HG02943 (cell line): ENCODE results near the gene CLMN.
"Not testable (repeated sequence)": the region's sequence is repeated elsewhere in the genome, so short reads cannot be mapped to it uniquely, and the experiment has no call there.

Experiments
- ATAC-seq: cut with Tn5 transposase; IDR thresholded peaks from one replicate; pipeline ENCODE4 v1.9.1; 2021; ENCODE audit warnings: mild to moderate bottlenecking, low read depth, moderate library complexity; ENCODE audit not compliant: unreplicated experiment

The CLMN gene

DNA sequence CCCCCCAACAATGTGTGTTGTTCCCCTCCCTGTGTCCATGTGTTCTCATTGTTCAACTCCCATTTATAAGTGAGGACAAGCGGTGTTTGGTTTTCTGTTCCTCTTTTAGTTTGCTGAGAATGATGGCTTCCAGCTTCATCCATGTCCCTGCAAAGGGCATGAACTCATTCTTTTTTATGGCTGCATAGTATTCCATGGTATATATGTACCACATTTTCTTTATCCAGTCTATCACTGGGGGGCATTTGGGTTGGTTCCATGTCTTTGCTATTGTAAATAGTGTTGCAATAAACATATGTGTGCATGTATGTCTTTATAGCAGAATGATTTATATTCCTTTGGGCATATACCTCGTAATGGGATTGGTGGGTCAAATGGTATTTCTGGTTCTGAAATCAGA, 118.0 kb downstream of the CLMN start:
- ATAC-seq: not testable (repeated sequence)

DNA sequence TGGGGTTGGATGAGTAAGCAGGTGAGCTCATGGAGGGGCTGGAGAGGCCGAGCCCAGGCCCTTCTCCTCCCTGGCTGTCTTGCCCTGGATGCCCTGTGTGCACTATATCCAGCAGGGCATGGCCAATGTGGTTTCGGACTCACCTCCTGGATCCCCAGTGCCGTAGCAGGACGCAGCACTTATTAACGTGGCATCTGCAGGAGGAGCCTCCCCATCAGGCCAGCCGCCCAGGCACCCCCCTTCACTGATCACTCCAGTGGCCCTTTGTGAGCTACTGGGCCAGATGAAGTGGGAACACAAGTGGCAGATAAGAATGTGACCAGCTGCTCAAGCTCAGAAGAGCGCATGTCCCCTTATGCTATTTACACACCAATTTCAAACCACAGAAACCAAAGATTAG, 119.3 kb downstream of the CLMN start:
- ATAC-seq: no peak

DNA sequence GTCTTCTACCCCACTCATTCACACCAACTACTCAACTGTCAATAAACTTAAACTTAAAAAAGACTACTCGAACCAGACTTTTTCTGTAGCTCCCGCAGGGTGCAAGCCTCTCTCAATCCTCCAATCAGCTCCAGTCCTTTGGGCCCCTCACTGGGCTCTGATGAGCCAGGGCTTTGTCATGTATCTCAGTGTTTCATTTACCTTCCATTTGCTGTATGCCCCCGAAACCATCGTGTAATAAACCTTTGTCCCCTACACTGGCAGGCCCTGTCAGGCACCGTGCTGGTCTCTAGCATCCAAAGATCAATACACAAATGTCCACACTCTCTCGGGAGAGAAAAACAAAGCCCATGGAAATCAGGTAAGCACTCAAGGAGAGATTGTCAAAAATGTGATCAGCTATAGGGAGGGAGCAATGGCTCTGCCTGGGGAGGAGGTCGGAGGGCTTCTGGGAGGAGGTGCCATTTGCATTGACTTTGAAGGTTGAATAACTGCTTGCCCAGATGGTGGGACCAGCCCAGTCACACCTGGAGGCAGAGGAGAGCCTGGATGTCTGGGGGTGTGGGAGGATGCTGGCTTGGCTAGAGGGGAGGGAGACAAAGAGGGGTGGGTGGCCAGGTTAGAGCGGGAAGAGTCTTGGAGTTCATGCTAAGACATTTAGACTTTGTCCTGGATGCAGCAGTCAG, 120.3 kb downstream of the CLMN start:
- no peak for ATAC-seq

DNA sequence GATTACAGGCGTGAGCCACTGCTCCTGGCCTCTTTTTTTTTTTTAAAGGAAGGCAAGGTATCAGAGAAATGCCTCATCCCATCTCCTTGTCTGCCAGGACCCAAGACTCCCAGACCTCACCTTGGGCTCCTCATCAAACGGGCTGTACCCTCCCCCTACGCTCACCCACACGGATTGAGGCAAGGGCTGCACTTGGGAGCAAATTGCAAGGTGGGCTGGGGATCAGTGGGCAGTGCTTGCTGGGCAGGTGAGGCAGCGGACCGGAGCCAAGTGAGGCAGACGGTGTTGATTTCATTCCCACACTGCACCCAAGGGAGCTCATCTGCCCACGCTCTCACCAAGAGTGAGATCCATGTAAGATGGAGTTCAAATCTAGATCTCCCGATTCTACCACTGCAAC, 121.4 kb downstream of the CLMN start:
- ATAC-seq: no peak

DNA sequence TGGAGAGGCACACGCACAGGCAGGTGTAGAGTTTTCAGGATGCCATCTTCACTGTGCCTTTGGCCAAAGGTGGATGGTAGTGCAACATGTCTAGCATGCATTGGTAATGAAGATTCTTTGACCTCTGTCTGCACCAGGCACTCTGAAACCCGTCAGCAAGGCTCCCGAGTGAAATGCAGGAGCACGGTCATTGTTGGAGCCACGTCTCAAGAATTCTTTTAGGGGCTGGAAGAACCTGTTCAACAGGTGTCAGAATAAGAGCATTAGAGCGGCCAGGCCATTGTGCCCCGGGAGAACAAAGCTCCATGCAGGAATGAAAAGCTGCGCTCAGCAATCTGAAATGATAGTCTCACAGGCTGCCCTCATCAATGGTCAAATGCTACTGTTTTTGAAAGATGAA, 122.2 kb downstream of the CLMN start:
- ATAC-seq: no peak

DNA sequence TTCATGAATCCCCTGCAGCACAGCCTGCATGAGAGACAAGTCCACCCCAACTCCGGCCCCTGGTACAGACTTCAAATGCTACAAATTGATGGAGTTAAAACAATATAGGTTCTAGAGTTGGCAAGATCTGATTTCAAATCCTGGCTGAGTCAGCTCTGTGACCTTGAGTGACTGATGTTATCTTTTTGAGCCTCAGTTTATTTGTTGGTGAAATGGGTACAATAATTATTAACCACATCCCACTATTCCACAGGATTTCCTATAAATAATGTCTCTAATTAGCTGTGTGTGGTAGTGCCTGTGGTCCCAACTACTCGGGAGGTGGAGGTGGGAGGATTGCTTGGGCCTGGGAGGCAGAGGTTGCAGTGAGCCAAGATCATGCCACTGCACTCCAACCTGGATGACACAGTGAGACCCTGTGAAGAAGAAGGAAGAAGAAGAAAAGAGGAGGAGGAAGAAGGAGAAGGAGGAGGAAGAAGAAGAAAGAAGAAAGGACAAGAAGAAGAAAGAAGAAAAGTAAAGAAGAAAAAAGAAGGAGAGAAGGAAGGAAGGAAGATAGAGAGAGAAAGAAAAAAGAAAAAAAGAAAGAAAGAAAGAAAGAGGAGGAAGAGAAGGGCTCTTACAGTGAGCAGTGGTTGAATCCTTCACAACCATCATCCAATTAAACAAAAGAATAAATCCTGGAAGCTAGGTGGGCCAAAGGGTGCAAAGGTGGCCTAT, 122.7 kb downstream of the CLMN start:
- no peak for ATAC-seq

DNA sequence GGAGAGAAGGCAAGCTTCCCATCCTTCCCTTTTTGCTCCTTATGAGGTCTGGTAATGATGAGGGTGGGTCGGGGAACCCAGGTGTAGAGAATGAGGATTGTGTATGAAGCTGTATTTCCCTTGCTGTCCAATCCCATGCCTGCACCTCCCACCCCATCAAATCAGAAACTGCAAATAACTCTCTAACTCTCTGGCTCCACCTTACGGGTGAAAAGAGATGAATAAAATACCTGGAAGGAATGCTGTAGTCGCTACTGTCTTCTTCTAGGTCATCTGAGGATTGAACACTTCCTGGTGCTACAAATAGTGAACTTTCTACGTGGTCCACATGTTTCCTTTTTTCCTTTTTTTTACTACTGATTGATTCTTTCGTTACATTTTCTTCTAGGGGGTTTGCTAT, 123.4 kb downstream of the CLMN start:
- ATAC-seq: no peak

DNA sequence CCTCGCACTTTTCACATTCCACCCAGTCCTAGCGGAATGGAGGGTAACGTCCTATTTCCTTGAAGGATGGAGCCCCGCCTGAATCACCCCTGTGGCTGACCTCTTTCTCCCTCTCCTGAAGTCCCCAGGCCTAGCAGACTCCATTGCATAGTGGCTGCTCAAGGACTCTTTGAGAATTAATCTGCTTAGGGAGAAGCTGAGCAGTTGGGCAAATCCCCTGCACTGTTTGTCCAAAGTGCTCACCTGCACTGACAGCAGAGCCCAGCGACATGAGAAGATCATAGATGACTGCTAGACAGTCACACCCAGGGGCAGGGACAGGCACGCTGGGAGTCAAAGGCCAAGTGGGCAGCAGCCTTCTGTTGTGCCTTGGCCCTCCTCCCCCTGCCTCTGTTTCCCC, 124.7 kb downstream of the CLMN start:
- no peak for ATAC-seq

DNA sequence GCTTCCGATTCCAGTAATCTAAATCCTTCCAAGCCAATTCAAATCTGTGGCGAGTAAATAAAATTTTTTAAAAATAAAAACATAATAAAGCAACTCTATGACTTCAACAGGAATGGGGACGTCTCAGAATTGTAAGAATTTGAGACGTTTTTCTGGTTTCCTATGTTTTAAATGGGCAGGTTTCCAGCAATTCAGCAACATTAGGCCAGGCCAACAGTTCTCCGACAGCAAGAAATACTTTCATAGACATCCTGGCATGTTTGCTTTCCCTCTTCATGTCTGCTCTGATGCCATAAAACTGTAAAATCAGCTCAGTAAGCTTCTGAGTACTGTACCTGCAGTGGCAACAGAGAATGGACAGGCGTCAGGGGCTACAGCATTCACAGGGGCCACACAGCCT, 126.6 kb downstream of the CLMN start:
- no peak for ATAC-seq

DNA sequence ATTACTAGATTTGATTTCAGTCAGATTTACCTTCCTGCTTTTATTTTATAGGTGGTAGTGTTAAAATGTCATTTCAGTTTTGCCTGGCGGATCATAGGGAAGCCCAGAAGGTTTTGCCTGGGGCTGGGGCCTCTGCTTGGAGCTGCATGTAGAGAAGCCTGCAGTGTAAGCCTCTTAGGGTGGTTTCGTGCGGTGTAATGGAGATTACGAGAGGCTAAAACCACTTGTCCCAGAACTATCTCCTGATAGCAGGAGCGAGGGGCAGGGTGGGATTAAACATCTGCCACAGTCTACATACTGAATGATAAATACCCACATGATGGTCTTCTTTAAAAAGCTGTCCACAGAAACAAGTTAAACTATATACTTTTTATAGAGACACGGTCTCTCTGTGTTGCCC, 127.4 kb downstream of the CLMN start:
- ATAC-seq: no peak

DNA sequence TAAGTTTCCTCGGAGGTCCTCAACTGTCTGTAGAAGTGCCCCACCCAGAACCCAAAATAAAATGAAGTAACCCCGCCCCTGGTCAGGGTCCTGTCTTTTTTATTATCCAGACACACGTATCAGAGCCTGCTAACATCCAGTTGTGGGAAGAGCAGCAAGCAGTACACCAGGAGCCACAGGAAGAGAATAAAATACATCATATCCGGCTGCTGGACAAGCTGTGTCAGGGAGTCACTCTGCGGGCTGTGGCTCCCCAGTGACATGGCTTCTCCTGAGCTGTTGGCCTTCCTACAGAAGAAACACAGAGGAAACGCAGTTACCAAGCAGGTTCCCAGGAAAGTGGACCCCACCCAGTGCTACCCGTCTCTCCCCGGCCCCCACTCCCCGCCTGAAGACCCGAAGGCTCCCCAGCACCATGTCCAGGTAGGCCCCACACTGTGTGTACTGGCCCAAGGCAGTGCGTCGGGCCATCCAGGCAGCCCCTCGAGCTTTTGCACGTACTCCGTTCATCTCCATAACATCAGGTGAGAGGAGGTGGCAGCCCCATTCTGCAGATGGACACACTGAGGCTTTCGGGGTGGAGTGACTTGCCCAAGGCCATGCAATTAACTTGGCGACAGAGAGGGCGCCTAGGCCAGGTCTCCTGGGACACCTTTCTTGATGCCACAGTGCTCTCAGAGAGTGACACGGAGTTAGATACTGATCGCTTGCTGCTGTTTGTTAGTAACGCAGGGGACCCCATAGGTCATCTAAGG, 128.1 kb downstream of the CLMN start:
- no peak for ATAC-seq

DNA sequence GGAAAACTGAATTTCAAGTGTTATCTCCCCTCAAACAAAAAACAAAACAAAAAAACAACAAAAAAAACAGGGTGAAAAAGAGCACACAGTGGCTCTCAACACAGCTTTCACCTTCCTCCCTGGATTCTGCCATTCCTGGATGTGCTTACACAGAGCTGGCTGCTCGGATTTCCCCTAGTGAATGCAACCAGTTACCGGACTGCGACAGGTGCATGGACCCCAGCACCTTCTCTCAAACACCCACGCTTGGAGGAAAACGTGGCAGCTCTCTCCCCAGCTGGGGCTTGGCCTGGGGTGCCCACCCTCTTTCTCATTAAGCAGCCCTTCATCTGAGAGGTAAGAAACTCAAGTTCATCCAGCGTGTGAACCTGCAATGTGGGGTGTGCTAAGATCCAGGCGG, 128.9 kb downstream of the CLMN start:
- ATAC-seq: no peak

DNA sequence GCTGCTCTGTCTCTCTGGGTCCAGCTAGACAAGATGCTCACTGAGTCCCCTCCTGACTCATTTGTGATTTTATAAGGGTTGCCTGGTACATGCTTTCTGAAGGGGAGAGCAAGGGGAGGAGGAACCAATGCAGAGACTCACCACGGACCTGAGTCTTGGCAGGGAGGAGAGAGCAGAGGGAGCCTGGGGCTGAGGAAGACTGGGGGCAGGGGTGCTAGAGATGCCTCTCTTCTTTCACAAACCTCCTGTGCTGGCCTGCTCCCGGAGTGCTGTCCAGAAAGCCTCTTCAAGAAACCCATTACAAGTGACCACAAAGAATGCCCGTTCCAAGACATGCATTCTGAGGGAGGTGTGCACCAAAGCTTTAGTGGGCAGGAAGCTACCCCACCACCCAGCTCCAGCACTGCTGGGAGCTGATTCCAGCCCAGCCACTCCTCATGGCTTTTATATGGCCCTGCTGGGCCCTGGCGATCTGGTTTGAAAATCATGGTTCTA, 129.3 kb downstream of the CLMN start:
- ATAC-seq: no peak

DNA sequence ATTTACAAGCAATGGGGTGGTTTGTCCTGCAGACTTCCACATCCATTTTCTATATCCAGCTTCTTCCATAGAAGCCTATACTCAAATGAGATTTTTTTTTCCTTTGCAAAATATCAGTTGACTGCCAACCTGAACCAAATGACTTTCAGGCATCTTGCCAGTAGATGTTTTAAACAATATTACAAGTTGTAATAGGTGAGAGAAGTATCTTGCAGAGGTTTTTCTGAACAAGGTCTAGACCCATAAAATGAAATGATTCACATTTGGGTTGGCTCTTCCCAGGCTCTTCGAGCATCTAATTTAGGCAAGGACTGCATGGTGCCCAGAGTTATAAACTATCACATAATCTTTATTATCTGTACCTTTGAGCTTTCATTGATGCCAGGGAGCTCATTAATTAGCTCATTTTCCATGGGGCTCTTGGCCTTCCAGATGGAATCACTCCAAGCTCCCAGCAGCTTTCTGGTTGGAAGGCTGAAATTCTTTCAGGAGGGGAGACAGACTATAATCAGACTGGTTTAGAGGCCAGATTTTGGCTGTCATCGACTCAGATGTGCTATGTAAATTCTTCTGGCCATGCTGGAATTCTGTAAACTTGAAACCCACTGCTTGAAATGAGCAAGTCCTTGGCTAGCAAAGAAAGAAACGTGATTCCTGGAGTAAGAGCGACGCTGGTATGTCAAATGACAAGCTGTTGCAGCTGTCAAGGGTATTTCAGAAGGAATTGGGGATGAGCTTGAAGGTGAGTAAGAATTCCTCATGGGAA, 130.2 kb downstream of the CLMN start:
- no peak for ATAC-seq

DNA sequence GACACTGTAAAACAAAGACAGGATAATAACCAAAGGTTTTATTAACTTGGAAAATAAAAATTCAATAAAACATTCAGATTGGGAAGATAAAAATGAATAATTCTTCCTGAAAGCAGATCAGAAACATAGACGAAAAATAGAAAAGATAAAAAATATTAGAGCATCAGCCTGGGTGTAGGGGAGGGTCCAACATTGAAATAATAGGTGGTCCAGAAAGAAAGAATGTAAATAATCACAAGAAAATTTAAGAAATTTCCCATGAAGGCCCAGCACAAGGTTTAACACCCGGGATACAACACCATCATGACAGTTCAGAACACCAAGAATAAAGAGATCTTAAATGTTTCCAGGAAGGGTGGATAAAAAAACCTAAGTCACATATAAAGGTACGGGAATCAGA, 131.3 kb downstream of the CLMN start:
- no peak for ATAC-seq

DNA sequence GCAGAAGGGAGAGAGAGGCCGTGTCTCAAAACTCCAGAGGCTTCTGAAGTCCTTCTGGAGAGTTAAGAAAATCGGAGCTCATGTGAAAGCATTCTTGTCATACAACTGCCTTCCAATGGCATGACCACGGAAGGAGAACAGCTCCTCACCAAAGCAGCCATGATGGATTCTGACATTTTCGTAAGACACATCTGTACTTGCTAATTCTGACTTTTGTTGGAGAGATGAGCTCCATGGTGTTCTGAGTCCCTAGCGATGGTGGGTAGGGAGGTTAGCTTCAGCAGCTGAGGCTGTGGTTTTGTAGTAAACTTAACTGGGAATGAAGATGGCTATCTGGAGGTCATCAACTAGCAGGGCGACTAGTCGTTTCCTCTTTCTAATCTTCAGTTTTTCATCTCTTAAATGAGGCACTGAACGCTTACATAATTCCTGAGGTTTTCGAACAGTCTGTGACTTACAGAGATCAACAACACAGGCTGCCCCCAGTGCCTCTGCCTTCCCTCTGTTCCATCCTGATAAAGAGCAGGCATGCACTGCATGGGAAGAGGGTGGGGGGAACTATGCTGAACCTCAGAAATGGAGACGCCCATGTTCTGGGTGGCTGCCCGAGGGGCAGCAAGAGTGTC, 133.8 kb downstream of the CLMN start:
- ATAC-seq: no peak

DNA sequence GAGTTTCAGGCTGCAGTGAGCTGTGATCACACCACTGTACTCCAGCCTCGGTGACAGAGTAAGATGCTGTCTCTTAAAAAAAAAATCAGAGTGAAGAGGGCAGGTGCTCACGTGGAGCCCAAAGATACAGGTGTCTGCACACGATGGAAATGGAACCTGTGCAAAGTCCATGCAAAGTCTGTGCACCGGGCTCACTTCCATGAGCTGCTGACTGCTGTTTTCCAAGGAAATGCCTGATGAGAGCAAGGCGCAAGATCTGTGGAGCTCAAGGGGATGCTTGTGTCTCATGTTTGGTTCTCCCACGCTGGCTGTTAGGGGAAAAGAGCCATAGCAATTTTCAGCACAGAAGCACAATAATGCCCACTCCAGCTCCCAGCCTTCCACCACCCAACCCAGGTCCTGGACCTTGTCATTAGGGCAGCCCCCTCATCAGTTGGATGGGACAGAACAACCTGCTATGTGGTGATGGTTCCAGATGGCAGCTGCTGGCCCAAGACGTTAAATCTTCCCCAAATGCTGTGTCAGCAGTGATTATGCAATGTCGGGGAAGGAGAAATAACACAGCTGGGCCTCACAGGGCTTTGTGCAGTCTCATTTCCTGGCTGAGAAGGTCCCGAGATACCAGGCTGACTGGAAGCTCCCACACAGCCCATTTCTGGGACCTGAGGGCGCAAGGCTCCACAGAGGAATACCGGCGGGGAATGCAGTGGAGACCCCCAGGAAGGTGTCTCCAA, 134.5 kb downstream of the CLMN start:
- no peak for ATAC-seq

DNA sequence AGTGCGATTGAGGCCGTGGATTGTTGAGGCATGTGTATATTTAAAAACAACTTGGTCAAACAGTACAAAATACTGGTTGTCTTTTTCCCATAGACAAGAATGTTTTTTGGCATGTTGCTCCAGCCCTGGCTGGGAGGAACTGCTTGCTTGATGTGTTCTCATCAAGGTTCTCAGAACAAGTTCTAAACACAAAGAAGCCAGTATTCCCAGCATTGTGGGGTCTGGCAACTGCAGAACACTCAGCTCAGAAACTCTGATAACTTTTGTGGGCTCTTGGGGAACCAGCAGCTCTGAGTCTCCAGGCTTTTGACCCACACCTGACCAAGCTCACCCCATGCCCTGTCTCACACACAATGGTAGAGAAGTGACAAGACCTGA, 135.3 kb downstream of the CLMN start:
- no peak for ATAC-seq

DNA sequence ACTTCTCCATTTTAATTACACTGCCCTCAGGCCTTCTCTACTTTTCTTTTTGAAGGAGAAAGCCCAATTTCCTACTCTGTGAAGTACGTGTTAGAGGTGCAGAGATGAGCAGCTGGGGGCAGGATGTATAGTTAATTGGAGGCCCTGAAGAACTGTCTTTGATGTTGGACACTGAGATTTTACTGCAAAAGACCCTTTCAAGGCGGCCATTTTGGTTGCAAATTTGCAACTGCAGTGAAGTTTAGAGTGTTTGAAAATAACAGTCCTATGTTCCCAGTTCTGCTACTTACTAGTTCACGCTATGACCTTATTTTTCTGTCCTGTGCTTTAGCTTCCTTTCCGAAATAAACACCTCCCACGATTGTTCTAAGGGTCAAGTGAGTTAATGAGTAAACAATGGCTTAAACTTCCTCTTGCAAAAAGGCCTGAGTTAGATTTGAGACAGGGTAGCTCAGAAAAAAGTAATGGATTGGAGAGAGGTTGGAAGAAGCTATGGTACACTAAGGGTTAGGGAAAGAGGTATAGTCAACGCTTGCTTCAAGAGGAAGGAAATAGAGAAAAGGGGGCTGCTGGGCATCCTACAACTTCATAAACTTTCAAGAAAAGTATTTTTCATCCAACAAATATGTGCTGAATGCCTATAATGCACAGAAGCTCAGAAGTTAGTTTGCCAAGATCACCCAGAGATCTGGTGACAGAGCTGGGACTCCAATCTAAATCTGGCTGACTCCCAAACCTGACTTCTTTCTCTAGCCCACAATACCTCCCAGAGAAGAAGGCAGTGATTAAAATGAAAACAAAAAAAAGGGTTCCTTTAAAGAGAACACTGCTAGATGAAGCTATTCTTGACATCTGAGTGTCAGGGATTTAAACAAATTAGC, 135.9 kb downstream of the CLMN start:
- ATAC-seq: no peak
